GM19239 (cell line): Measurements from ENCODE around the gene DNAJC8.

Experiments used
- DNase-seq: peaks from one replicate; pipeline ENCODE4 v3.0.0; 2011; ENCODE audit warnings: low spot score; ENCODE audit not compliant: insufficient read length
- FAIRE-seq: peaks from 2 replicates; lab custom pipeline; 2011; peaks lifted over from hg19 to GRCh38; lab: Jason Lieb, UNC

DNAJC8 gene

GRCh38 chr1:28175955-28176485, 56.8 kb downstream of the DNAJC8 start:
- DNase-seq (no peak), FAIRE-seq (peak; percentile 23)

- DNase-seq (no peak), FAIRE-seq (no peak)
These were observed 58.9 kb downstream of the DNAJC8 start for GRCh38 chr1:28173980-28174297.

GRCh38 chr1:28173151-28173979, 59.5 kb downstream of the DNAJC8 start:
- DNase-seq (no peak), FAIRE-seq (peak; percentile 51)

- FAIRE-seq (peak; percentile 99), DNase-seq (no peak)
These were observed 60.1 kb downstream of the DNAJC8 start for GRCh38 chr1:28172713-28173150.

GRCh38 chr1:28171246-28171645, 61.6 kb downstream of the DNAJC8 start:
- FAIRE-seq: peak; percentile 90
- no peak for DNase-seq

GRCh38 chr1:28170001-28170596, 62.7 kb downstream of the DNAJC8 start:
- DNase-seq: no peak
- FAIRE-seq: no peak

GRCh38 chr1:28163496-28164161, 69.2 kb downstream of the DNAJC8 start:
- FAIRE-seq (no peak), DNase-seq (no peak)

- DNase-seq: no peak
- FAIRE-seq: no peak
These were observed 70.7 kb downstream of the DNAJC8 start for GRCh38 chr1:28162151-28162550.

- FAIRE-seq: no peak
- no peak for DNase-seq
These were observed 71.1 kb downstream of the DNAJC8 start for GRCh38 chr1:28161751-28162150.

- FAIRE-seq: no peak
These were observed 72.0 kb downstream of the DNAJC8 start for GRCh38 chr1:28160782-28161266.

GRCh38 chr1:28159680-28160079, 73.1 kb downstream of the DNAJC8 start:
- DNase-seq (no peak), FAIRE-seq (no peak)

More at GRCh38 chr1:28160782-28161266, 72.0 kb downstream of the DNAJC8 start:
- no peak for DNase-seq

GRCh38 chr1:28159243-28159642, 73.6 kb downstream of the DNAJC8 start:
- FAIRE-seq: peak; percentile 39

GRCh38 chr1:28157894-28158293, 74.9 kb downstream of the DNAJC8 start:
- FAIRE-seq (no peak), DNase-seq (no peak)

More at GRCh38 chr1:28159243-28159642, 73.6 kb downstream of the DNAJC8 start:
- no peak for DNase-seq

GRCh38 chr1:28156821-28157220, 76.0 kb downstream of the DNAJC8 start:
- no peak for FAIRE-seq

GRCh38 chr1:28155628-28156027, 77.2 kb downstream of the DNAJC8 start:
- FAIRE-seq: no peak
- DNase-seq: no peak

More at GRCh38 chr1:28156821-28157220, 76.0 kb downstream of the DNAJC8 start:
- DNase-seq: no peak

- DNase-seq: no peak
- no peak for FAIRE-seq
These were observed 78.7 kb downstream of the DNAJC8 start for GRCh38 chr1:28154078-28154594.
